ENCODE results near the gene ATRIP.

Gene ATRIP

DNA sequence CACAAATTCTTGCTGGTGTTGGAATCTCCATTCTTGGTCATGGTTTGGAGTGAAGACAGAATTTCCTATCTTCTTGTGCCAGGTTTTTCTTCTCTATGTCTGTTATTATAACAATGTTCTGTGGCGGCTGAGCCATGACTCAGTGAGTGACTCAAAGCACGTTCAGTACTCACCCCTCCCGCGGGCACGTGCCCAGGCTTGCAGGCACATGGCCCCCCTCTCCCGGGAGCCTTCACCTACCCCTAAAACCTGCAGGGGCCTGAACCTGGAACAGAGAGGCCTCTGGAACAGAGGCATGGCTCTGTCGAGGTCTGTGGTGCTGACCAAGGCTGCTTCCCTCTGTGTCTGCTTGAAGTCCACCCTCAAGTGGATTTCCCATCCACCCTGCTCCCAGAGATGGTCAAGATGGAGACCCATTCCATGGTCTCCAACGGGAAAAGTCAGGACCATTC, 44.2 kb upstream of the ATRIP start:
- TF ChIP-seq, protein P1, sequence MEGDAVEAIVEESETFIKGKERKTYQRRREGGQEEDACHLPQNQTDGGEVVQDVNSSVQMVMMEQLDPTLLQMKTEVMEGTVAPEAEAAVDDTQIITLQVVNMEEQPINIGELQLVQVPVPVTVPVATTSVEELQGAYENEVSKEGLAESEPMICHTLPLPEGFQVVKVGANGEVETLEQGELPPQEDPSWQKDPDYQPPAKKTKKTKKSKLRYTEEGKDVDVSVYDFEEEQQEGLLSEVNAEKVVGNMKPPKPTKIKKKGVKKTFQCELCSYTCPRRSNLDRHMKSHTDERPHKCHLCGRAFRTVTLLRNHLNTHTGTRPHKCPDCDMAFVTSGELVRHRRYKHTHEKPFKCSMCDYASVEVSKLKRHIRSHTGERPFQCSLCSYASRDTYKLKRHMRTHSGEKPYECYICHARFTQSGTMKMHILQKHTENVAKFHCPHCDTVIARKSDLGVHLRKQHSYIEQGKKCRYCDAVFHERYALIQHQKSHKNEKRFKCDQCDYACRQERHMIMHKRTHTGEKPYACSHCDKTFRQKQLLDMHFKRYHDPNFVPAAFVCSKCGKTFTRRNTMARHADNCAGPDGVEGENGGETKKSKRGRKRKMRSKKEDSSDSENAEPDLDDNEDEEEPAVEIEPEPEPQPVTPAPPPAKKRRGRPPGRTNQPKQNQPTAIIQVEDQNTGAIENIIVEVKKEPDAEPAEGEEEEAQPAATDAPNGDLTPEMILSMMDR (IDR thresholded peaks at IDR 0.05; ENCODE audit: control extremely low read depth, extremely low read depth, low read depth, missing control alignments), result no peak
- POLR2A ChIA-PET, result no interaction called here
- CTCF ChIA-PET, result interaction anchor here (0.9 to 30.6 kb wide), 10 partner anchors 9 to 170 kb away, joined by 3 to 863 read pairs (median 22); partner anchors contain the start of genes CCDC51, PLXNB1 and TMA7
- no peak for DNase-seq (ENCODE audit: extremely low spot score)

DNA sequence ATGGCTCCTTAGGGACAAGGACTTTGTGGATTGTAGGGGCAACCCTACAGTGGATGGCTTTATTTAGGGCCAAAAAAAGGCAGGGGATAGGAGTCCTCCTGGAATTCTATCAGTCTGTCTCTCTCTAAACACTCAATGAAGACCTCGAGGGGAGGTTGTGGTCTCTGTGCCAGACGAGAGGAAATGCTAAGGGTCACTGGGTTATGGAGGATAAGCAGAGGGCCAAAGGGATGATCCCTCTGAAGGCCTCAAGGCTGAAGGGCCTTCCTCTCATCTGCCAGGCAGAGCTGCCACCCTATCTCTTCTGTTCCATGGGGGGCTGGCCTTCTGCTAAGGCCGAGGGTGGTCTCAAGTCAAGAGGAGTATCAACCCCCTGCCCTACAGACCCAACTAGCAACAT, 43.6 kb upstream of the ATRIP start:
- TF ChIP-seq, protein P1 (IDR thresholded peaks at IDR 0.05; ENCODE audit: control extremely low read depth, extremely low read depth, low read depth, missing control alignments), result no peak
- CTCF ChIA-PET, result interaction anchor here (0.9 to 30.6 kb wide), 5 partner anchors 9 to 170 kb away, joined by 3 to 863 read pairs (median 11); partner anchors contain the start of genes CCDC51, PLXNB1 and TMA7
- DNase-seq (ENCODE audit: extremely low spot score), result no peak
- POLR2A ChIA-PET, result no interaction called here

DNA sequence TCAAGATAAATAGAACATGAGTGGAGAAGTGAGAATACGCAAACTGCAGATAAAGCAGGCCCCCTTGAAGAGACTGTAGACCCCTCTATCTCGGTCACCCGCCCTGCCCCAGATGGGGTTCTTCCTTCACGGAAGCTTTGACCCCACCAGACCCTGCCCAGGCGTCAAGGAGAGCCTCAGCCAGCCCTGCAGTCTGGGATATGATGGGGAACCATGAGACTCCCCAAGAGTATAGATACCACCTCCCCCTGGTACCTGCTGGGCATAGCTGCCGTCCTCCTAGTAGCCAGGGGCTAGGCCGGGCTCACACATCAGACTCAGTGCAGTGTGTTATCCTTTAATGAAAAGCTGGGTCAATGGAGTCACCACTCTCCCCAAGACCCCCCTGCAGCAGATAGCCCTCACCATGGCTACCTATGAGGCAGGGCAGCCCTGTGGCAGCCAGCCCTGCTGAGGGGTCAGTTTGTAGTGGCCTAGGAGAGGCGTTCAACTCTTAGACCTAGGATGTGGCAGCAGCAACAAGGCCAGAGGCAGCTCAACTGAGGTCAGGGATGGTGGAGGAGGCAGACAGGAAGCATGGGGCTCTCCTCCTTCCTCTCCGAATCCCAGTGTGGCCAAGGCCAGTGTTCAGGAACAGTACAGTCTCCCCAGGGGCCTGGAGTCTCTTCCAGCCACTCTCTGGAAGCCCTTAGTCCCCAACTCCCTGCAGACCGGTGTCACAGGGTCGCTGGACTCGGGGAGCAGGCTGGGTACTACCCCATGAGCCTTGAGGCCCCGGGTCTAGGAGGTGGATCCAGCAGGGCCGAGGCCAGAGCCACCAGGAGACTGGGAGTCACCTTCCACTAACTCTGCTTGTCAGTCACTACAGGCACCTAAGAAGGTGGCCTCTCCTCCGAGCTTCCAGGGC, 42.8 kb upstream of the ATRIP start:
- TF ChIP-seq, protein P1 (IDR thresholded peaks at IDR 0.05; ENCODE audit: control extremely low read depth, extremely low read depth, low read depth, missing control alignments), result no peak
- ChIA-PET CTCF (interaction anchor here (1.4 to 30.6 kb wide), 2 partner anchors 28 to 154 kb away, joined by 4 to 863 read pairs; partner anchors contain the start of genes CCDC51, PLXNB1 and TMA7), POLR2A (no interaction called here)
- DNase-seq (ENCODE audit: extremely low spot score), result no peak

DNA sequence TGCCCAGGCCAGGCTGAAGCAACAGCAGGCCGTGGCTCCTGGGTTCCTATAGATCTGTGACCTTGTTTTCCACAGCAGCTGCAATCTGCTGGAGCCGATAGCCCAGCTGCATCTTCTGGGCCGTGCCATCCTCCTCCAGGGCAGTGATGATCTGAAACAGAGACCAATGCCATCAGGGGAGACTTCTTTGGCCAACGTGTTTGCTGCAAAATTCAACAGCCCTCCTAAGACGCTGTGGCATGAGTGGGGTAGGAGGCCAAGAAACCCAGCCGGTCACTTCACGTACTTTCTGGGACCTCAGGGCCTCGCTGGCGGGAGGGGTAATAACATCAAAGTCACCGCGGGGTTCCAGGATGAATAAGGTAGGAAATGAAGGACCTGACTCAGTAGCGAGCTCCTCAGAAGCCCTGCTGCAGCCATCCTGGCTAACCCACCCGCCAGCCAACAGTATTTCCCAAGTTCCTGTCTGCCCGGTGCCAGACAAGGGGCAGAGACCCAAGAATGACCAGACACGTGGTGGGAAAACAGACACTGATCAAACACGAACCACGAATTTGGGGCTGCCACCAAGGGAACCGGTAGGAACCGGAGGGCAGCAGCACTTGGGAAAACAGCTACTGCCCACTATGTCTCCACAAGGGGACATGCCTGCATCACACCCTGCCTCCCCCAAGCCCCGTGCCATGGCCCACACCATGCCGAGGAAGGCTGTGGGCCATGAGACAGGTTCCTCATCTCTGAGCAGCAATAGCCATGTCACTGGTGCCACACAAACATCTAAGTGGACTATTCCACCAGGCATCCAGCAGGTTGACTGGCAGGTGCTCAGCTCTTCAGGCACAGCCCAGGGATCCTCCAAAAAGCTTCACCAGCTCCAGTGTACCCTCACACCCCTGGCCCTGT, 41.8 kb upstream of the ATRIP start:
- no peak for DNase-seq (ENCODE audit: extremely low spot score)
- TF ChIP-seq, protein P1 (IDR thresholded peaks at IDR 0.05; ENCODE audit: control extremely low read depth, extremely low read depth, low read depth, missing control alignments), result no peak
- POLR2A ChIA-PET, result interaction anchor here (1.2 kb wide), 1 partner anchor 32 kb away, joined by 3 read pairs; no protein-coding TSS in a partner anchor
- CTCF ChIA-PET, result interaction anchor here (1.0 to 30.6 kb wide), 3 partner anchors 27 to 153 kb away, joined by 3 to 863 read pairs (median 4); partner anchors contain the start of genes CCDC51, PLXNB1 and TMA7

DNA sequence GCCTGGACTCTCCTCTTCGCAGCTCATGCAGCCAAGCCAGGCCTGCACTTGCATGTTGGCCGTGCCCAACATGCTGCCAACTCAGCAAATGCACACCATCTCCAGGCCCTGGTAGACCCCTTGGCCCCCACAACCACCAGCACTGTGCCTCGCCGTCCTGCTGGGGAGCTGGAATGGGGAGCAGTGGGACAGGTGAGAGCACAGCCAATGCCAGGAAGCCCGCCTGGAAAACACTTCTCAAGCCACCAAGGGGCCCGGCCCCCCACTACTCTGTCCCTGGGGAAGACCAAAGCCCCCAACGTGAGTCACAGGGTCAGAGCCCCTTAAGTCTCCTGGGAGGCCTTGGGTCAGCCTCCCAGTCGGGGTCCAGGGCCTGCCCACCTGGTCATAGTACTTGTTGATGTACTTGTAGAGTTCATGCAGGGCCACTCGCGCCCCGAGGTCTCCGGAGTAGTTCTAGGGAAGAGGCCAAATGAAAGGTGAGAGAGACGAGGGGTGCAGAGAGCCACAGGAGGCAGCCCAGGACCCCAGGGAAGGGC, 41.1 kb upstream of the ATRIP start:
- POLR2A ChIA-PET, result interaction anchor here (1.2 kb wide), 1 partner anchor 31 kb away, joined by 3 read pairs; no protein-coding TSS in a partner anchor
- CTCF ChIA-PET, result interaction anchor here (1.0 to 30.6 kb wide), 2 partner anchors 26 to 77 kb away, joined by 3 to 863 read pairs; partner anchors contain the start of genes CCDC51, PLXNB1 and TMA7
- DNase-seq (ENCODE audit: extremely low spot score), result no peak
- TF ChIP-seq, protein P1 (IDR thresholded peaks at IDR 0.05; ENCODE audit: control extremely low read depth, extremely low read depth, low read depth, missing control alignments), result no peak

Measured in GM10248 (cell line).